HepG2 (cell line): ENCODE measurements around the gene SP4. TPM values are rescaled to one million over a fixed set of nuclear protein-coding genes. Genes with fewer than 3 reads are reported as not detected.

Experiments used
- ATAC-seq: fragments of 200-7000 bp; cut with Tn5 transposase; 3 replicates; pipeline ENCODE4 v1.9.1; 2020; ENCODE audit warnings: mild to moderate bottlenecking, moderate library complexity
- BruUV-seq: library from RNA; stranded (reverse); fragments of 400-500 nt; replicated peaks from 2 replicates; lab custom pipeline; 2021; lab: Mats Ljungman, UMichigan
- CTCF ChIA-PET: fragments of 300-600 bp; formaldehyde crosslinking; extraction: SDS; loops from one replicate; lab custom pipeline; 2021; ENCODE audit warnings: low total read pairs, inconsistent platforms, low intra/inter-chr PET ratio; lab: Yijun Ruan, JAX
- POLR2A ChIA-PET: fragments of 350-600 bp; sonication (Branson Sonifier 250); formaldehyde crosslinking; loops from one replicate; lab custom pipeline; 2020; ENCODE audit warnings: antibody characterized with exemption, inconsistent platforms; lab: Yijun Ruan, JAX
- DNase-seq: peaks from one replicate; pipeline ENCODE4 v3.0.0-alpha.2; 2015; ENCODE audit warnings: low spot score
- FAIRE-seq: peaks from 3 replicates; lab custom pipeline; 2011; peaks lifted over from hg19 to GRCh38; lab: Jason Lieb, UNC
- H2AFZ ChIP-seq: one replicate; pipeline ENCODE4 v1.6.1; 2011; ENCODE audit warnings: low read length, inconsistent platforms
- H3K27ac ChIP-seq: fragments of 300-600 bp; 3 replicates; pipeline ENCODE4 v1.8.0; 2011; ENCODE audit warnings: mixed run types, mild to moderate bottlenecking, mixed read lengths, low read length, inconsistent platforms; ENCODE audit not compliant: insufficient read depth; ENCODE audit errors: extremely low read length
- H3K27me3 ChIP-seq, 2 experiments: fragments of 200-600 bp in 1 of 2; 2 replicates in 1 of 2; 3 replicates in 1 of 2; pipeline versions ENCODE4 v1.6.0 to v1.8.0; 2011; ENCODE audit warnings: low read length in 2 of 2, mild to moderate bottlenecking in 2 of 2, moderate library complexity in 2 of 2, inconsistent platforms in 1 of 2; ENCODE audit not compliant: insufficient read depth in 2 of 2, control insufficient read depth in 1 of 2
- H3K36me3 ChIP-seq, 2 experiments: fragments of 200-600 bp in 1 of 2; replicated peaks in 1 of 2; 2 replicates in 1 of 2; 3 replicates in 1 of 2; pipeline versions ENCODE4 v1.5.1 to v1.8.0; 2011; ENCODE audit warnings: low read length in 2 of 2, inconsistent platforms in 1 of 2; ENCODE audit not compliant: insufficient read depth in 2 of 2, control insufficient read depth in 1 of 2
- H3K4me1 ChIP-seq: 2 replicates; pipeline ENCODE4 v1.5.1; 2012; ENCODE audit warnings: low read length, inconsistent platforms; ENCODE audit not compliant: insufficient read depth
- H3K4me2 ChIP-seq: 2 replicates; pipeline ENCODE4 v1.6.0; 2011; ENCODE audit warnings: low read depth, low read length, inconsistent platforms
- H3K4me3 ChIP-seq, 3 experiments: fragments of 200-600 bp in 1 of 3; sonication (generic), shearing (Covaris generic) in 1 of 3; replicated peaks in 1 of 3; 2 replicates each; pipeline ENCODE4 v1.5.1; 2011 to 2016; ENCODE audit warnings: low read length in 3 of 3, inconsistent platforms in 2 of 3, low read depth in 2 of 3, mild to moderate bottlenecking in 2 of 3, control low read depth in 1 of 3, mixed read lengths in 1 of 3; ENCODE audit not compliant: insufficient read depth in 1 of 3
- H3K79me2 ChIP-seq: one replicate; pipeline ENCODE4 v1.6.1; 2011; ENCODE audit warnings: low read length, inconsistent platforms; ENCODE audit not compliant: insufficient read depth
- H3K9ac ChIP-seq: 2 replicates; pipeline ENCODE4 v1.6.0; 2011; ENCODE audit warnings: mild to moderate bottlenecking, low read depth, low read length, inconsistent platforms; ENCODE audit not compliant: insufficient read depth
- H3K9me3 ChIP-seq: 2 replicates; pipeline ENCODE4 v1.5.1; 2012; ENCODE audit warnings: mild to moderate bottlenecking, low read length
- H4K20me1 ChIP-seq: 2 replicates; pipeline ENCODE4 v1.6.0; 2011; ENCODE audit warnings: inconsistent platforms, mild to moderate bottlenecking, low read length, moderate library complexity; ENCODE audit not compliant: insufficient read depth
- ATF5 ChIP-seq: sonication (generic); formaldehyde crosslinking; IDR thresholded peaks from 2 replicates; pipeline ENCODE4 v1.4.0; 2020; ENCODE audit warnings: mild to moderate bottlenecking, low read depth, missing genetic modification reagents
- ATF7 ChIP-seq, 2 experiments: fragments of 450-650 bp in 1 of 2; sonication (generic) in 1 of 2; formaldehyde crosslinking in 1 of 2; IDR thresholded peaks; 2 replicates each; pipeline versions ENCODE4 v1.4.0 to v1.6.1; 2016 to 2020; ENCODE audit warnings: antibody characterized with exemption in 1 of 2, mild to moderate bottlenecking in 1 of 2, missing genetic modification reagents in 1 of 2
- BORCS8-MEF2B ChIP-seq: sonication (generic); formaldehyde crosslinking; IDR thresholded peaks from 2 replicates; pipeline ENCODE4 v1.8.0; 2022; ENCODE audit warnings: mild to moderate bottlenecking, missing genetic modification reagents
- FOXC1 ChIP-seq: sonication (generic); formaldehyde crosslinking; IDR thresholded peaks from 2 replicates; pipeline ENCODE4 v1.8.0; 2022; ENCODE audit warnings: mild to moderate bottlenecking, missing genetic modification reagents, borderline replicate concordance
- HOXD1 ChIP-seq: sonication (generic); formaldehyde crosslinking; IDR thresholded peaks from 2 replicates; pipeline ENCODE4 v1.5.0; 2020; ENCODE audit warnings: missing genetic modification reagents
- IKZF1 ChIP-seq: fragments of 450-650 bp; IDR thresholded peaks from 2 replicates; pipeline ENCODE4 v1.7.1; 2016
- KMT2A ChIP-seq: sonication (generic); formaldehyde crosslinking; IDR thresholded peaks from 2 replicates; pipeline ENCODE4 v1.4.0; 2020; ENCODE audit warnings: missing genetic modification reagents
- NCOA1 ChIP-seq: sonication (generic); formaldehyde crosslinking; IDR thresholded peaks from 2 replicates; pipeline ENCODE4 v1.9.0; 2021; ENCODE audit warnings: missing genetic modification reagents
- NFKB2 ChIP-seq: sonication (generic); formaldehyde crosslinking; IDR thresholded peaks from 2 replicates; pipeline ENCODE4 v1.4.0; 2020; ENCODE audit warnings: missing genetic modification reagents, borderline replicate concordance
- PTBP1 ChIP-seq: fragments of 200-400 bp; formaldehyde crosslinking; IDR thresholded peaks from 2 replicates; pipeline ENCODE4 v1.6.1; 2018; ENCODE audit warnings: low read length, low read depth; ENCODE audit not compliant: poor library complexity, severe bottlenecking
- TRIM22 ChIP-seq: fragments of 450-650 bp; IDR thresholded peaks from 2 replicates; pipeline ENCODE4 v1.6.1; 2017
- ZFAT ChIP-seq: sonication (generic); formaldehyde crosslinking; conservative IDR thresholded peaks from 2 replicates; pipeline ENCODE4 v1.8.1; 2023; ENCODE audit warnings: missing genetic modification reagents, inconsistent platforms
- ZNF263 ChIP-seq: sonication (generic); formaldehyde crosslinking; IDR thresholded peaks from 2 replicates; pipeline ENCODE4 v1.4.0; 2020; ENCODE audit warnings: missing genetic modification reagents
- ZNF484 ChIP-seq: sonication (generic); formaldehyde crosslinking; IDR thresholded peaks from 2 replicates; pipeline ENCODE4 v1.5.1; 2020; ENCODE audit warnings: mild to moderate bottlenecking, low read depth, missing genetic modification reagents, borderline replicate concordance
- ZNF512 ChIP-seq: sonication (generic); formaldehyde crosslinking; IDR thresholded peaks from 2 replicates; pipeline ENCODE4 v1.4.0; 2020; ENCODE audit warnings: mild to moderate bottlenecking, missing genetic modification reagents
- ZNF572 ChIP-seq: sonication (generic); formaldehyde crosslinking; IDR thresholded peaks from 2 replicates; pipeline ENCODE4 v1.5.1; 2020; ENCODE audit warnings: mild to moderate bottlenecking, missing genetic modification reagents
- ZNF614 ChIP-seq: IDR thresholded peaks from 2 replicates; pipeline ENCODE4 v1.6.1; 2018; ENCODE audit warnings: missing biosample characterization, missing genetic modification reagents, inconsistent platforms, borderline replicate concordance
- ZNF704 ChIP-seq: sonication (generic); formaldehyde crosslinking; IDR thresholded peaks from 2 replicates; pipeline ENCODE4 v1.8.1; 2023; ENCODE audit warnings: mild to moderate bottlenecking, inconsistent platforms, moderate library complexity, missing genetic modification reagents, borderline replicate concordance
- whole genome bisulfite sequencing: methylation state at CpG from one replicate; pipeline ENCODE4 v1.1.6; 2017; ENCODE audit warnings: low lambda C conversion rate; 5-methylcytosine and 5-hydroxymethylcytosine counted together
- in situ Hi-C: cut with HindIII; loops from 2 replicates; pipeline ENCODE4 v1.10.0; 2017; ENCODE audit warnings: low pct_unique_long_range_greater_than_20kb; ENCODE audit not compliant: extremely low pct_ligation_motif_present
- intact Hi-C: fragments of 100-400 bp; cut with micrococcal nuclease; formaldehyde crosslinking; loops from one replicate; pipeline ENCODE4 v1.10.0; 2022; ENCODE audit not compliant: unreplicated experiment
- polyA plus RNA-seq, 8 experiments: library from polyadenylated mRNA; depleted of rRNA in 3 of 8; stranded (reverse) in 7 of 8; unstranded in 1 of 8; fragments of >200 nt; fragmentation: Illumina TruSeq in 4 of 8; extraction: Trizol in 4 of 8; gene quantifications; 2 replicates each; pipeline versions ENCODE4 v1.2.1 to v1.2.3, GENCODE V29; 2011 to 2016; ENCODE audit warnings: low read depth in 4 of 8, missing spikeins in 1 of 8, mixed read lengths in 1 of 8; ENCODE audit not compliant: insufficient read depth in 1 of 8
- total RNA-seq, 5 experiments: library from RNA; depleted of rRNA; stranded (reverse); fragments of >200 nt; fragmentation: Illumina TruSeq; extraction: Trizol; gene quantifications; 2 replicates each; pipeline ENCODE4 v1.2.3, GENCODE V29; 2016; ENCODE audit warnings: low read depth in 1 of 5

The SP4 gene
- total and polyA plus RNA-seq, 2 of the 13 experiments (the other 11 are each of a cell fraction or from before 2014, with no cell fraction given), result 2.7 to 4.8 TPM

- TF ChIP-seq ZNF263 (no peak), ZNF572 (no peak), ZNF704 (no peak), BORCS8-MEF2B (CRISPR knock-in tag) (no peak)
Measured at GRCh38 chr7:21543528-21544302, 115.8 kb downstream of the SP4 start (continued).

- intact Hi-C loops (no loop called here), in situ Hi-C loops (loop anchor here (25.0 kb wide), 1 partner anchor 218 kb away; no protein-coding TSS in a partner anchor)
- Histone ChIP-seq H3K36me3 (no peaks in the 10 kb centered on the region), H3K27me3 (peaks cover 0 to 30% of the 10 kb centered on the region in 2 experiments; a peak in 3 of 5 replicates), H3K9ac (no peak overlapping the region), H4K20me1 (no peaks in the 10 kb centered on the region), H3K4me3 (no peak overlapping the region), H3K79me2 (no peaks in the 10 kb centered on the region), H2AFZ (no peak overlapping the region), H3K27ac (no peak overlapping the region), H3K4me2 (no peak overlapping the region), H3K9me3 (no peaks in the 10 kb centered on the region), H3K4me1 (no peaks in the 10 kb centered on the region)
- BruUV-seq, result no TSS peak
- ChIA-PET POLR2A (no interaction called here), CTCF (no interaction called here)
- 4% methylated on average over 3 of the region's 3 CpGs for WGBS
- no peak for FAIRE-seq
- ATAC-seq, result no peak
- no peak for DNase-seq
- TF ChIP-seq ZNF484 (CRISPR knock-in tag) (no peak), PTBP1 (no peak), KMT2A (CRISPR knock-in tag) (no peak), ZNF512 (CRISPR knock-in tag) (no peak), ATF7 (IDR thresholded peaks at IDR 0.05) (no peak), ATF7 (CRISPR knock-in tag; IDR thresholded peaks at IDR 0.05) (no peak), NCOA1 (no peak), HOXD1 (CRISPR knock-in tag) (no peak), ATF5 (no peak), IKZF1 (no peak), ZNF614 (CRISPR knock-in tag) (no peak), ZFAT (CRISPR knock-in tag) (no peak), TRIM22 (no peak), NFKB2 (no peak), FOXC1 (CRISPR knock-in tag) (no peak)
Measured at GRCh38 chr7:21544303-21544656, 116.4 kb downstream of the SP4 start.
